ENCODE measurements around the gene TMEM8B. TPM values are rescaled to one million over a fixed set of nuclear protein-coding genes. Genes with fewer than 3 reads are reported as not detected.

The TMEM8B gene
- total and polyA plus RNA-seq, 9 of the 15 experiments (the other 6 are each of a cell fraction or from before 2014, with no cell fraction given), result 0.01 to 2.2 (median 1.1) TPM

GRCh38 chr9:35812025-35812602, 16.9 kb upstream of the TMEM8B start, which contains the start of gene SPAG8 (continued):
- TF ChIP-seq MITF (IDR thresholded peaks at IDR 0.05), result no peak
- TF ChIP-seq SMAD2 (IDR thresholded peaks at IDR 0.05; ENCODE audit: low read depth, low read length), result no peak
- no peak for TF ChIP-seq ZNF165 (CRISPR knock-in tag; IDR thresholded peaks at IDR 0.05; ENCODE audit: borderline replicate concordance)
- TF ChIP-seq TAF9B (IDR thresholded peaks at IDR 0.05; ENCODE audit: partially characterized antibody), result no peak
- TF ChIP-seq CTBP1 (IDR thresholded peaks at IDR 0.05; ENCODE audit: borderline replicate concordance), result peak; percentile 22; the same call in 1 of the 2 replicates
- peak; percentile 76 for TF ChIP-seq NCOR1 (IDR thresholded peaks at IDR 0.05)
- TF ChIP-seq TFAP4 (CRISPR knock-in tag; IDR thresholded peaks at IDR 0.05; ENCODE audit: borderline replicate concordance), result peak; percentile 89
- TF ChIP-seq HINFP (tag; conservative IDR thresholded peaks at IDR 0.05; ENCODE audit: low read depth), result no peak
- TF ChIP-seq TEAD1 (CRISPR knock-in tag; IDR thresholded peaks at IDR 0.05), result peak in 1 of 2 experiments; percentile 48; a peak in 1 of 4 replicates
- no peak for TF ChIP-seq THAP7 (CRISPR knock-in tag; IDR thresholded peaks at IDR 0.05)
- no peak for TF ChIP-seq SMARCA4 (IDR thresholded peaks at IDR 0.05)
- no peak for TF ChIP-seq RBM22 (IDR thresholded peaks at IDR 0.05; ENCODE audit: low read depth, low read length, poor library complexity, severe bottlenecking)
- no peak for TF ChIP-seq MECOM (CRISPR knock-in tag; IDR thresholded peaks at IDR 0.05)
- no peak for TF ChIP-seq NR1H2 (CRISPR knock-in tag; IDR thresholded peaks at IDR 0.05)
- 0 out of 2 replicates have a peak, but pooled peaks have one; percentile 41 for TF ChIP-seq ZBTB7A (IDR thresholded peaks at IDR 0.05; ENCODE audit: borderline replicate concordance, control insufficient read depth, low read depth, low read length)
- no peak for TF ChIP-seq ZNF583 (CRISPR knock-in tag; IDR thresholded peaks at IDR 0.05)
- TF ChIP-seq LCOR (CRISPR knock-in tag; IDR thresholded peaks at IDR 0.05), result no peak
- TF ChIP-seq TCF7L2 (IDR thresholded peaks at IDR 0.05; ENCODE audit: low read depth, low read length), result no peak
- no peak for TF ChIP-seq JUNB (CRISPR knock-in tag; conservative IDR thresholded peaks at IDR 0.05)
- no peak for TF ChIP-seq NUFIP1 (IDR thresholded peaks at IDR 0.05; ENCODE audit: partially characterized antibody)
- TF ChIP-seq DMBX1 (CRISPR knock-in tag; IDR thresholded peaks at IDR 0.05; ENCODE audit: borderline replicate concordance), result no peak
- TF ChIP-seq ZFP91 (CRISPR knock-in tag; IDR thresholded peaks at IDR 0.05), result no peak
- TF ChIP-seq TEAD4 (IDR thresholded peaks at IDR 0.05; ENCODE audit: low read length), result no peak
- no peak for TF ChIP-seq TEAD4 (CRISPR knock-in tag; IDR thresholded peaks at IDR 0.05; ENCODE audit: borderline replicate concordance)
